ENCODE measurements around the gene RSPO4.

Gene RSPO4

GRCh38 chr20:958936-959815, 42.9 kb downstream of the RSPO4 start:
- DNase-seq (ENCODE audit: low spot score in 2 of 2) (no peak), ATAC-seq (replicated peaks; ENCODE audit: extremely low read depth, poor library complexity, severe bottlenecking) (no peak)
- H3K27me3 Mint-ChIP-seq: peaks cover 87% of the 10 kb centered on the region
- peaks cover 6% of the 10 kb centered on the region for H3K4me1 Mint-ChIP-seq
- H3K36me3 Mint-ChIP-seq (ENCODE audit: insufficient read depth): no peaks in the 10 kb centered on the region
- no peak overlapping the region for H3K4me3 Mint-ChIP-seq
- no peak overlapping the region for H3K27ac Mint-ChIP-seq (ENCODE audit: low read depth)
- H3K9me3 Mint-ChIP-seq: no peaks in the 10 kb centered on the region

- no peak overlapping the region for H3K27ac Mint-ChIP-seq (ENCODE audit: low read depth)
- peaks cover 6% of the 10 kb centered on the region for H3K4me1 Mint-ChIP-seq
- no peak overlapping the region for H3K4me3 Mint-ChIP-seq
- ATAC-seq (replicated peaks; ENCODE audit: extremely low read depth, poor library complexity, severe bottlenecking): no peak
- no peak for DNase-seq (ENCODE audit: low spot score in 2 of 2)
- peaks cover 73% of the 10 kb centered on the region for H3K27me3 Mint-ChIP-seq
- H3K36me3 Mint-ChIP-seq (ENCODE audit: insufficient read depth): no peaks in the 10 kb centered on the region
- no peaks in the 10 kb centered on the region for H3K9me3 Mint-ChIP-seq
These were observed 44.6 kb downstream of the RSPO4 start for GRCh38 chr20:957544-957943.

- DNase-seq (ENCODE audit: low spot score in 2 of 2): peak; percentile 59 to 63
- no peak overlapping the region for H3K27ac Mint-ChIP-seq (ENCODE audit: low read depth)
- peaks cover 6% of the 10 kb centered on the region for H3K4me1 Mint-ChIP-seq
These were observed 45.7 kb downstream of the RSPO4 start for GRCh38 chr20:956330-956951.

GRCh38 chr20:955656-956055, 46.5 kb downstream of the RSPO4 start:
- Mint-ChIP-seq H3K27ac (ENCODE audit: low read depth) (no peak overlapping the region), H3K27me3 (peaks cover 66% of the 10 kb centered on the region), H3K4me1 (peaks cover 6% of the 10 kb centered on the region), H3K4me3 (no peak overlapping the region), H3K36me3 (ENCODE audit: insufficient read depth) (no peaks in the 10 kb centered on the region), H3K9me3 (no peaks in the 10 kb centered on the region)
- no peak for ATAC-seq (replicated peaks; ENCODE audit: extremely low read depth, poor library complexity, severe bottlenecking)
- DNase-seq (ENCODE audit: low spot score in 2 of 2): no peak

More at GRCh38 chr20:956330-956951, 45.7 kb downstream of the RSPO4 start:
- H3K27me3 Mint-ChIP-seq: peaks cover 73% of the 10 kb centered on the region
- no peak overlapping the region for H3K4me3 Mint-ChIP-seq
- peak; percentile 65 for ATAC-seq (replicated peaks; ENCODE audit: extremely low read depth, poor library complexity, severe bottlenecking)
- no peaks in the 10 kb centered on the region for H3K9me3 Mint-ChIP-seq
- H3K36me3 Mint-ChIP-seq (ENCODE audit: insufficient read depth): no peaks in the 10 kb centered on the region

- peaks cover 64% of the 10 kb centered on the region for H3K27me3 Mint-ChIP-seq
- H3K27ac Mint-ChIP-seq (ENCODE audit: low read depth): no peak overlapping the region
These were observed 47.0 kb downstream of the RSPO4 start for GRCh38 chr20:955111-955510.

GRCh38 chr20:953742-954141, 48.4 kb downstream of the RSPO4 start:
- no peaks in the 10 kb centered on the region for H3K9me3 Mint-ChIP-seq
- peaks cover 6% of the 10 kb centered on the region for H3K4me1 Mint-ChIP-seq
- H3K4me3 Mint-ChIP-seq: no peak overlapping the region
- H3K27me3 Mint-ChIP-seq: peaks cover 73% of the 10 kb centered on the region
- no peak for DNase-seq (ENCODE audit: low spot score in 2 of 2)
- no peaks in the 10 kb centered on the region for H3K36me3 Mint-ChIP-seq (ENCODE audit: insufficient read depth)
- ATAC-seq (replicated peaks; ENCODE audit: extremely low read depth, poor library complexity, severe bottlenecking): no peak
- H3K27ac Mint-ChIP-seq (ENCODE audit: low read depth): no peak overlapping the region

More at GRCh38 chr20:955111-955510, 47.0 kb downstream of the RSPO4 start:
- no peaks in the 10 kb centered on the region for H3K9me3 Mint-ChIP-seq
- ATAC-seq (replicated peaks; ENCODE audit: extremely low read depth, poor library complexity, severe bottlenecking): no peak
- peaks cover 6% of the 10 kb centered on the region for H3K4me1 Mint-ChIP-seq
- no peak for DNase-seq (ENCODE audit: low spot score in 2 of 2)
- H3K4me3 Mint-ChIP-seq: no peak overlapping the region
- no peaks in the 10 kb centered on the region for H3K36me3 Mint-ChIP-seq (ENCODE audit: insufficient read depth)

GRCh38 chr20:952196-952795, 49.8 kb downstream of the RSPO4 start:
- no peak overlapping the region for H3K27ac Mint-ChIP-seq (ENCODE audit: low read depth)
- no peaks in the 10 kb centered on the region for H3K9me3 Mint-ChIP-seq
- peaks cover 6% of the 10 kb centered on the region for H3K4me1 Mint-ChIP-seq
- no peak for ATAC-seq (replicated peaks; ENCODE audit: extremely low read depth, poor library complexity, severe bottlenecking)
- no peak for DNase-seq (ENCODE audit: low spot score in 2 of 2)
- H3K4me3 Mint-ChIP-seq: no peak overlapping the region
- no peaks in the 10 kb centered on the region for H3K36me3 Mint-ChIP-seq (ENCODE audit: insufficient read depth)
- H3K27me3 Mint-ChIP-seq: peaks cover 73% of the 10 kb centered on the region

GRCh38 chr20:951384-952169, 50.5 kb downstream of the RSPO4 start:
- DNase-seq (ENCODE audit: low spot score in 2 of 2) (no peak), ATAC-seq (replicated peaks; ENCODE audit: extremely low read depth, poor library complexity, severe bottlenecking) (no peak)
- Mint-ChIP-seq H3K27me3 (peaks cover 75% of the 10 kb centered on the region), H3K4me1 (peaks cover 5% of the 10 kb centered on the region), H3K9me3 (no peaks in the 10 kb centered on the region), H3K36me3 (ENCODE audit: insufficient read depth) (no peaks in the 10 kb centered on the region), H3K4me3 (no peak overlapping the region), H3K27ac (ENCODE audit: low read depth) (no peak overlapping the region)

- no peaks in the 10 kb centered on the region for H3K9me3 Mint-ChIP-seq
- H3K4me1 Mint-ChIP-seq: no peaks in the 10 kb centered on the region
- no peak for ATAC-seq (replicated peaks; ENCODE audit: extremely low read depth, poor library complexity, severe bottlenecking)
- no peaks in the 10 kb centered on the region for H3K36me3 Mint-ChIP-seq (ENCODE audit: insufficient read depth)
- peaks cover 75% of the 10 kb centered on the region for H3K27me3 Mint-ChIP-seq
- no peak for DNase-seq (ENCODE audit: low spot score in 2 of 2)
- H3K27ac Mint-ChIP-seq (ENCODE audit: low read depth): no peak overlapping the region
- H3K4me3 Mint-ChIP-seq: no peak overlapping the region
These were observed 52.4 kb downstream of the RSPO4 start for GRCh38 chr20:949717-950116.

GRCh38 chr20:946826-947225, 55.3 kb downstream of the RSPO4 start:
- DNase-seq (ENCODE audit: low spot score in 2 of 2) (no peak), ATAC-seq (replicated peaks; ENCODE audit: extremely low read depth, poor library complexity, severe bottlenecking) (no peak)
- no peak overlapping the region for H3K27ac Mint-ChIP-seq (ENCODE audit: low read depth)
- peaks cover 65% of the 10 kb centered on the region for H3K27me3 Mint-ChIP-seq
- no peak overlapping the region for H3K4me3 Mint-ChIP-seq
- no peaks in the 10 kb centered on the region for H3K36me3 Mint-ChIP-seq (ENCODE audit: insufficient read depth)
- no peaks in the 10 kb centered on the region for H3K4me1 Mint-ChIP-seq
- no peaks in the 10 kb centered on the region for H3K9me3 Mint-ChIP-seq

GRCh38 chr20:945841-946240, 56.3 kb downstream of the RSPO4 start:
- H3K9me3 Mint-ChIP-seq: no peaks in the 10 kb centered on the region
- no peaks in the 10 kb centered on the region for H3K36me3 Mint-ChIP-seq (ENCODE audit: insufficient read depth)
- H3K4me3 Mint-ChIP-seq: no peak overlapping the region
- ATAC-seq (replicated peaks; ENCODE audit: extremely low read depth, poor library complexity, severe bottlenecking): no peak
- no peak for DNase-seq (ENCODE audit: low spot score in 2 of 2)
- H3K4me1 Mint-ChIP-seq: no peaks in the 10 kb centered on the region
- no peak overlapping the region for H3K27ac Mint-ChIP-seq (ENCODE audit: low read depth)
- peaks cover 69% of the 10 kb centered on the region for H3K27me3 Mint-ChIP-seq

GRCh38 chr20:944774-945410, 57.2 kb downstream of the RSPO4 start:
- no peaks in the 10 kb centered on the region for H3K36me3 Mint-ChIP-seq (ENCODE audit: insufficient read depth)
- H3K27ac Mint-ChIP-seq (ENCODE audit: low read depth): no peak overlapping the region
- H3K4me3 Mint-ChIP-seq: no peak overlapping the region
- H3K27me3 Mint-ChIP-seq: peaks cover 72% of the 10 kb centered on the region
- no peaks in the 10 kb centered on the region for H3K4me1 Mint-ChIP-seq
- no peaks in the 10 kb centered on the region for H3K9me3 Mint-ChIP-seq
- ATAC-seq (replicated peaks; ENCODE audit: extremely low read depth, poor library complexity, severe bottlenecking) (no peak), DNase-seq (ENCODE audit: low spot score in 2 of 2) (no peak)
